HepG2 (cell line): ENCODE data around the gene CENPP. TPM values are rescaled to one million over a fixed set of nuclear protein-coding genes. Genes with fewer than 3 reads are reported as not detected.

ENCODE experiments used
- ATAC-seq: fragments of 200-7000 bp; cut with Tn5 transposase; 3 replicates; pipeline ENCODE4 v1.9.1; 2020; ENCODE audit warnings: mild to moderate bottlenecking, moderate library complexity
- BruUV-seq: library from RNA; stranded (reverse); fragments of 400-500 nt; replicated peaks from 2 replicates; lab custom pipeline; 2021; lab: Mats Ljungman, UMichigan
- CTCF ChIA-PET: fragments of 300-600 bp; formaldehyde crosslinking; extraction: SDS; loops from one replicate; lab custom pipeline; 2021; ENCODE audit warnings: low total read pairs, inconsistent platforms, low intra/inter-chr PET ratio; lab: Yijun Ruan, JAX
- POLR2A ChIA-PET: fragments of 350-600 bp; sonication (Branson Sonifier 250); formaldehyde crosslinking; loops from one replicate; lab custom pipeline; 2020; ENCODE audit warnings: antibody characterized with exemption, inconsistent platforms; lab: Yijun Ruan, JAX
- DNase-seq: peaks from one replicate; pipeline ENCODE4 v3.0.0-alpha.2; 2015; ENCODE audit warnings: low spot score
- FAIRE-seq: peaks from 3 replicates; lab custom pipeline; 2011; peaks lifted over from hg19 to GRCh38; lab: Jason Lieb, UNC
- H2AFZ ChIP-seq: one replicate; pipeline ENCODE4 v1.6.1; 2011; ENCODE audit warnings: low read length, inconsistent platforms
- H3K27ac ChIP-seq: fragments of 300-600 bp; 3 replicates; pipeline ENCODE4 v1.8.0; 2011; ENCODE audit warnings: mixed run types, mild to moderate bottlenecking, mixed read lengths, low read length, inconsistent platforms; ENCODE audit not compliant: insufficient read depth; ENCODE audit errors: extremely low read length
- H3K27me3 ChIP-seq, 2 experiments: fragments of 200-600 bp in 1 of 2; 2 replicates in 1 of 2; 3 replicates in 1 of 2; pipeline versions ENCODE4 v1.6.0 to v1.8.0; 2011; ENCODE audit warnings: low read length in 2 of 2, mild to moderate bottlenecking in 2 of 2, moderate library complexity in 2 of 2, inconsistent platforms in 1 of 2; ENCODE audit not compliant: insufficient read depth in 2 of 2, control insufficient read depth in 1 of 2
- H3K36me3 ChIP-seq, 2 experiments: fragments of 200-600 bp in 1 of 2; replicated peaks in 1 of 2; 2 replicates in 1 of 2; 3 replicates in 1 of 2; pipeline versions ENCODE4 v1.5.1 to v1.8.0; 2011; ENCODE audit warnings: low read length in 2 of 2, inconsistent platforms in 1 of 2; ENCODE audit not compliant: insufficient read depth in 2 of 2, control insufficient read depth in 1 of 2
- H3K4me1 ChIP-seq: 2 replicates; pipeline ENCODE4 v1.5.1; 2012; ENCODE audit warnings: low read length, inconsistent platforms; ENCODE audit not compliant: insufficient read depth
- H3K4me2 ChIP-seq: 2 replicates; pipeline ENCODE4 v1.6.0; 2011; ENCODE audit warnings: low read depth, low read length, inconsistent platforms
- H3K4me3 ChIP-seq, 3 experiments: fragments of 200-600 bp in 1 of 3; sonication (generic), shearing (Covaris generic) in 1 of 3; replicated peaks in 1 of 3; 2 replicates each; pipeline ENCODE4 v1.5.1; 2011 to 2016; ENCODE audit warnings: low read length in 3 of 3, inconsistent platforms in 2 of 3, low read depth in 2 of 3, mild to moderate bottlenecking in 2 of 3, control low read depth in 1 of 3, mixed read lengths in 1 of 3; ENCODE audit not compliant: insufficient read depth in 1 of 3
- H3K79me2 ChIP-seq: one replicate; pipeline ENCODE4 v1.6.1; 2011; ENCODE audit warnings: low read length, inconsistent platforms; ENCODE audit not compliant: insufficient read depth
- H3K9ac ChIP-seq: 2 replicates; pipeline ENCODE4 v1.6.0; 2011; ENCODE audit warnings: mild to moderate bottlenecking, low read depth, low read length, inconsistent platforms; ENCODE audit not compliant: insufficient read depth
- H3K9me3 ChIP-seq: 2 replicates; pipeline ENCODE4 v1.5.1; 2012; ENCODE audit warnings: mild to moderate bottlenecking, low read length
- H4K20me1 ChIP-seq: 2 replicates; pipeline ENCODE4 v1.6.0; 2011; ENCODE audit warnings: inconsistent platforms, mild to moderate bottlenecking, low read length, moderate library complexity; ENCODE audit not compliant: insufficient read depth
- AHR ChIP-seq: IDR thresholded peaks from 2 replicates; pipeline ENCODE4 v1.6.1; 2018; ENCODE audit warnings: missing genetic modification reagents, missing compliant biosample characterization
- CHD2 ChIP-seq: IDR thresholded peaks from 2 replicates; pipeline ENCODE4 v1.6.1; 2011; ENCODE audit warnings: low read depth, low read length, improper control_type of control experiment
- GABPB1 ChIP-seq: IDR thresholded peaks from 2 replicates; pipeline ENCODE4 v1.6.1; 2016; ENCODE audit warnings: mild to moderate bottlenecking, missing genetic modification reagents, moderate library complexity, missing compliant biosample characterization
- LRRFIP1 ChIP-seq: sonication (generic); formaldehyde crosslinking; conservative IDR thresholded peaks from 2 replicates; pipeline ENCODE4 v1.4.0; 2020; ENCODE audit warnings: missing genetic modification reagents
- MBD4 ChIP-seq: IDR thresholded peaks from 2 replicates; pipeline ENCODE4 v1.6.1; 2012; ENCODE audit warnings: low read length, inconsistent platforms, borderline replicate concordance
- POLR2A ChIP-seq, 2 experiments: IDR thresholded peaks; 2 replicates each; pipeline ENCODE4 v1.6.1; 2011; ENCODE audit warnings: low read depth in 2 of 2, low read length in 2 of 2, mild to moderate bottlenecking in 1 of 2, moderate library complexity in 1 of 2; ENCODE audit not compliant: insufficient read depth in 1 of 2
- POLR2AphosphoS5 ChIP-seq: IDR thresholded peaks from 2 replicates; pipeline ENCODE4 v1.6.1; 2012; ENCODE audit warnings: low read depth, low read length
- SKI ChIP-seq: fragments of 450-650 bp; IDR thresholded peaks from one replicate; pipeline ENCODE4 v1.6.1; 2018; ENCODE audit warnings: mild to moderate bottlenecking; ENCODE audit not compliant: partially characterized antibody
- WGBS: methylation state at CpG from one replicate; pipeline ENCODE4 v1.1.6; 2017; ENCODE audit warnings: low lambda C conversion rate; 5-methylcytosine and 5-hydroxymethylcytosine counted together
- in situ Hi-C: cut with HindIII; loops from 2 replicates; pipeline ENCODE4 v1.10.0; 2017; ENCODE audit warnings: low pct_unique_long_range_greater_than_20kb; ENCODE audit not compliant: extremely low pct_ligation_motif_present
- intact Hi-C: fragments of 100-400 bp; cut with micrococcal nuclease; formaldehyde crosslinking; loops from one replicate; pipeline ENCODE4 v1.10.0; 2022; ENCODE audit not compliant: unreplicated experiment
- polyA plus RNA-seq, 8 experiments: library from polyadenylated mRNA; depleted of rRNA in 3 of 8; stranded (reverse) in 7 of 8; unstranded in 1 of 8; fragments of >200 nt; fragmentation: Illumina TruSeq in 4 of 8; extraction: Trizol in 4 of 8; gene quantifications; 2 replicates each; pipeline versions ENCODE4 v1.2.1 to v1.2.3, GENCODE V29; 2011 to 2016; ENCODE audit warnings: low read depth in 4 of 8, missing spikeins in 1 of 8, mixed read lengths in 1 of 8; ENCODE audit not compliant: insufficient read depth in 1 of 8
- total RNA-seq, 5 experiments: library from RNA; depleted of rRNA; stranded (reverse); fragments of >200 nt; fragmentation: Illumina TruSeq; extraction: Trizol; gene quantifications; 2 replicates each; pipeline ENCODE4 v1.2.3, GENCODE V29; 2016; ENCODE audit warnings: low read depth in 1 of 5

CENPP gene
- total and polyA plus RNA-seq, 2 of the 13 experiments (the other 11 are each of a cell fraction or from before 2014, with no cell fraction given): 2.0 to 11.4 TPM

GRCh38 chr9:92655366-92655765 lies 329.6 kb downstream of the CENPP start:
- Histone ChIP-seq H3K27me3 (no peaks in the 10 kb centered on the region), H3K27ac (no peak overlapping the region), H3K36me3 (peaks cover 4 to 47% of the 10 kb centered on the region in 2 experiments; a peak in 4 of 5 replicates), H3K4me2 (no peak overlapping the region), H3K79me2 (peaks cover 8% of the 10 kb centered on the region), H3K9ac (no peak overlapping the region), H2AFZ (no peak overlapping the region), H3K4me1 (no peaks in the 10 kb centered on the region), H4K20me1 (no peaks in the 10 kb centered on the region), H3K9me3 (no peaks in the 10 kb centered on the region), H3K4me3 (no peak overlapping the region)
- POLR2A ChIA-PET: no interaction called here
- DNase-seq: no peak
- 91% methylated on average over 5 of the region's 7 CpGs for WGBS
- no TSS peak for BruUV-seq
- no peak for FAIRE-seq
- no peak for ATAC-seq
- CTCF ChIA-PET: no interaction called here
- intact Hi-C loops: no loop called here
- no peak for TF ChIP-seq MBD4
- TF ChIP-seq POLR2A (IDR thresholded peaks at IDR 0.05; ENCODE audit: insufficient read depth in 1 of 2, low read depth in 2 of 2, low read length in 2 of 2): no peak
- no peak for TF ChIP-seq POLR2AphosphoS5
- TF ChIP-seq SKI: no peak
- no peak for TF ChIP-seq CHD2
- no peak for TF ChIP-seq LRRFIP1 (CRISPR knock-in tag)
- TF ChIP-seq AHR (CRISPR knock-in tag): no peak
- TF ChIP-seq GABPB1 (CRISPR knock-in tag): no peak
- in situ Hi-C loops: no loop called here
